DMS153 (cell line): Measurements from ENCODE around the gene RCC1.
A peak's percentile ranks its signal among the peaks of the same experiment; 100 is the strongest.
"Not testable (repeated sequence)": the region's sequence is repeated elsewhere in the genome, so short reads cannot be mapped to it uniquely, and the experiment has no call there.

ENCODE experiments used
- DNase-seq: peaks from one replicate; lab custom pipeline; 2025; lab: John Stamatoyannopoulos, UW

Gene RCC1, protein sequence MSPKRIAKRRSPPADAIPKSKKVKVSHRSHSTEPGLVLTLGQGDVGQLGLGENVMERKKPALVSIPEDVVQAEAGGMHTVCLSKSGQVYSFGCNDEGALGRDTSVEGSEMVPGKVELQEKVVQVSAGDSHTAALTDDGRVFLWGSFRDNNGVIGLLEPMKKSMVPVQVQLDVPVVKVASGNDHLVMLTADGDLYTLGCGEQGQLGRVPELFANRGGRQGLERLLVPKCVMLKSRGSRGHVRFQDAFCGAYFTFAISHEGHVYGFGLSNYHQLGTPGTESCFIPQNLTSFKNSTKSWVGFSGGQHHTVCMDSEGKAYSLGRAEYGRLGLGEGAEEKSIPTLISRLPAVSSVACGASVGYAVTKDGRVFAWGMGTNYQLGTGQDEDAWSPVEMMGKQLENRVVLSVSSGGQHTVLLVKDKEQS

DNA sequence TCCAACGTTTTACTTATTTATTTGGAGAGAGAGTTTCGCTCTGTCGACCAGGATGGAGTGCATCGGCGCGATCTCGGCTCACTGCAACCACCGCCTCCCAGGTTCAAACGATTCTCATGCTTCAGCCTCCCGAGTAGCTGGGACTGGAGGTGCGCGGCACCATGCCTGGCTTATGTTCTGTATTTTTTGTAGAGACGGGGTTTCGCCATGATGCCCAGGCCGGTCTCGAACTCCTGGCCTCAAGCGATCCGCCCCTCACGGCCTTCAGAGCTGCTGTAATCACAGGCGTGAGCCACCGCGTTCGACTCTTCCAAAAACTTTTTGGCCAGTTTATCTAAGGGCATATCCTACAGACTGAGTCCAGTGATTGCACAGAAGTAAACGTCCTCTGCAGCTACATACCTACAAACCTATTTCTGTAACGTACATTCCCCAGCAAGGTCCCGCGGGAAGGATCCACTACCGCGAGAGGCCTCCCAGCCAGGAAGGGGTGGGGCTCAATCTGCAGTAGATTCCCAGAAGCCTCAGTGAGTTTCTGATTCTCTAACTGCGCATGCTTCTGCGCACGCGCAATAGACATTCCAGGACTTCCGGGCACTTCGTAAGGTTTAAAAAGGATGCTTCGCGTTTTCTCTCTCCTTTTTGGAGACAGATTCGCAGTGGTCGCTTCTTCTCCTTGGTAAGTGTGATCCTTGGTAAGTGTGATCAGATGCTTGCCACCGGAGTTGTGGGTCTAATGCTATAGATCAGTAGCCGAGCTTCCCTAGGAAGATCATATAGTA lies at the start of gene RCC1:
Gene RCC1, plus strand, starts transcription at position 638 of the 782 bp plus-strand sequence. CDS start 23,824 bp downstream, outside the sequence.
- DNase-seq: peak; percentile 100

DNA sequence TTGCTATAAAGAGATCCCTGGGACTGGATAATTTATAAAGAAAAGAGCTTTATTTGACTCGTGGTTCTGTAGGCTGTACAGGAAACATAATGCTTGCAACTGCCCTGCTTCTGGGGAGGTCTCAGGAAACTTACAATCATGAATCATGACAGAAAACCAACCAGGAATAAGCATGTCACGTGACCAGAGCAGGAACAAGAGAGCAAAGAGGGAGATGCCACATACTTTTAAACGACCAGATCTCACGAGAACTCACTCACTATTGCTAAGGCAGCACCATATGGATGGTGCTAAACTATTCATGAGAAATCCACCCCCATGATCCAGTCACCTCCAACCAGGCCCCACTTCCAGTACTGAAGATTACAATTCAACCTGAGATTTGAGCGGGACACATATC lies 49.8 kb upstream of the RCC1 start:
- no peak for DNase-seq

DNA sequence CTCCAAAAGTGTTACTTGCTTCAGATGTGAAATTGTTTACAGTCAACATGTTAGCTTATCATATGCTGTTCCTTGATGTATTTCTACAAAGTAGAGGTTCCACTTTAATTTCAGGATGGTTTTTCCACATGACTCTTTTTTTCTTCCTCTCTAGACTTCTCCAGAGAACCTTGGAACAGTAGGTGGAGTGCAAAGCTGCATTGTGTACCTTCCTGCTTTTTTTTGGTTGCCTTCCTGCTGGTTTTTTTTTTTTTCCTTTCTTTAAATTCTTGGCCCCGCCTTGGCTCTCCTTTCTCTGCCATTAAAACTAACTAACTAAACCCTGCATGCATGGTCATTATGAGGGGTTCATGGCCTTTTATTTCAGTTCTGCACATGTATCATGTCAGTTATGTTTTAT lies 48.2 kb upstream of the RCC1 start:
- DNase-seq: no peak

- no peak for DNase-seq
Observed at GRCh38 chr1:28458237-28459228, 47.3 kb upstream of the RCC1 start.

DNA sequence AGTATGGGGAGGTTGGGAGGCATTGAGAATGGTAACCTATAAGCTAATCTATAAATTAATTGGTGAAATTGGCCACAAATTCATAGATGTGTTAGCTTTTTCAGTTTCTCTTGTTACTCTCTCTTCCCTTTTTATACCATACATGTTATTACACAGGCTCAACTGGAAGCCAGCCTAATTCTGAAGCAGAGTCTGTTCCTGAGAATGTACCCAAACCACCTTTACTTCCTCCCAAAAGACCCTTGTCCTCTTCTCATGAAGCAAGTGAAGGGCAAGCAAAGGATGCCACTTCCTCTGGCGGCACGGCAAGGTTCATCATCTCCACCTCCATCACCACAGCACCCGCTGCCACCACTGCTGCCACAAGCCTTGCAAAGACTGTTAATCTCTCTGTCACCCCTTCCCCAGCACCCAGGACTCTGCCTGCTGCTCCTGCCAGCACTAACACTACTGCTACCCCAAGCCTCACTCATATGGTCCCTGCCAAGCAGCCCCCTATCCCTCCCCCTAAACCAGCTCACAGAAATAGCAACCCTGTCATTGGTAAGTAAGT lies 39.5 kb upstream of the RCC1 start:
- DNase-seq: no peak

- no peak for DNase-seq
Observed at GRCh38 chr1:28470146-28470545, 35.7 kb upstream of the RCC1 start.

GRCh38 chr1:28479497-28479896 lies 26.3 kb upstream of the RCC1 start:
- DNase-seq: not testable (repeated sequence)

DNA sequence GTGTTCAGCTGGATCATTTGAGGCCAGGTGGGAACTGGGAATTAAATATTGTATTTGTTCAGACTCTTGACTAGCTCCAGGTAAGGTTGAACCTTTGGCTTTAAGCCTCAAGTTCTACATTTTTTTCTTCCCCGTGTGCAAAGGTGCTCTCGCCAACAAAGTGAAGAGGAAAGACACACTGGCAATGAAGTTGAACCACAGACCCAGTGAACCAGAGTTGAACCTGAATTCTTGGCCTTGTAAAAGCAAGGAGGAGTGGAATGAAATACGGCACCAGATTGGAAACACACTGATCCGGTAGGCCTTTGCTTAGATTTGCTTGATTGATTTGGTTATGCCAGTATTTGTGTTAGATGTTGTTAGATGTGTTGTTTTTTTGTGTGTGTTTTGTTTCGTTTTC lies 25.5 kb upstream of the RCC1 start:
- DNase-seq: no peak

DNA sequence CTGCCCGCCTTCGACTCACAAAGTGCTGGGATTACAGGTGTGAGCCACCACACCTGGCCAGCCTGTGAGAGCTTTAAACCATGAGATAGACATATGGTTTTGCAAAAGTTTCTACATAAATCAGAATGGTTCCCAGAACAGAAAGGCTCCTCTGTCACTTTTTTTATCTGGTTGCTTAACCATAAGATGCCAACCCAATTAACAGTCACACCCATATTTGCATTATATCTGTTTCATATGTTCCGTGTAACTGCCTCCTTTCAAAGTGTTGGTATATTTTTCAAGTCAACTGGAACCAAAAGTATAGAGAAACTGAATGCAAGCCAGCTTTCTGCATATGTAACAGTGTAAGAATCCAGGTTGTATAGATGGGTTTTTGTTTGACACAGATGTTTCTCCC lies 23.7 kb upstream of the RCC1 start:
- DNase-seq: no peak

DNA sequence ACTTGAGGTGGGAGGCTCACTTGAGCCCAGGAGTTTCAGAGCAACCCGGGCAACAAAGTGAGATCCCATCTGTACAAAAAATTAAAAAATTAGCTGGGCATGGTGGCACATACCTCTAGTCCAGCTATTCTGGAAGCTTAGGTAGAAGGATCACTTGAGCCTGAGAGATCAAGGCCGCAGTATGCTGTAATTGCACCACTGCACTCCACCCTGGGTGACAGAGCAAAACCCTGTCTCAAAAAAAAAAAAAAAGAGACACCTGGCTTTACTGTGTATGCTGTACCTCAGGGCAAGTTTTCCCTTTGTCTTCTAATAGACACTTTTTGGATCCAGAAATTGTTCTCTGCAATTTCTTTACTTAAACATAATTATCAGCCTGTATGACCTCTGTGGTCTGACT lies 23.1 kb upstream of the RCC1 start:
- no peak for DNase-seq

DNA sequence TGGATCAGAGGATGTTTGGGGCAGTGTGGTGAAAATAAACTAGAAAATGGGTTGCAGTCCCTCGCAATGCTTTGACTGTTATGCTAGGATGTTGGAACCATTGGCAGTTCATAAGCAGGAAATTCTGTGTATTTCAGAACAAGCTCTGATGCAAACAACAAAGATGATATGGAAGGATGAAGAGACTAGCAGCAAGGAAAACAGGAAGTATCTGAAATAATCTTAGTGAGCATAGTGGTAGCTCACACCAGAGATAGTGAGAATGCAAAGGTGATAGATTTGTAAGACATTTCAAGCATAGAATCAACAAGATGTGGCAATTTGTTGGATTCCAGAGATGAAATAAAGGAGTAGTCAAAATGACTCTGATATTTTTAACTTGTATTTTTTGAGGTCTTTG lies 11.1 kb upstream of the RCC1 start:
- no peak for DNase-seq

DNA sequence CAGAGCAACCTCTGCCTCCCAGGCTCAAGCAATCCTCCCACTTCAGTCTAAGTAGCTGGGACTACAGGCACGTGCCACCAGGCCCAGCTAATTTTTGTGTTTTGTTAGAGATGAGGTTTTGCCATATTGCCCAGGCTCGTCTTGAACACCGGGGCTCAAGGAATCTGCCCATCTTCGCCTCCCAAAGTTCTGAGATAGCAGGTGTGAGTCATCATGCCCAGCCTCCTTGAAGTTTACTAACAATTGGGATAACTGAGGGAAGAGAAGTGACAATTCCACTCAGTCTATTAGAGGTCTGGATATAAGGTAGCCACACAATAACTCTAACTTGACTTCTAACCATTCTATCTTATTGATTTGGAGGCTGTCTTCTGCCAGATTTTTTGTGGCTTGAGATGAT lies 6.3 kb upstream of the RCC1 start:
- no peak for DNase-seq

DNA sequence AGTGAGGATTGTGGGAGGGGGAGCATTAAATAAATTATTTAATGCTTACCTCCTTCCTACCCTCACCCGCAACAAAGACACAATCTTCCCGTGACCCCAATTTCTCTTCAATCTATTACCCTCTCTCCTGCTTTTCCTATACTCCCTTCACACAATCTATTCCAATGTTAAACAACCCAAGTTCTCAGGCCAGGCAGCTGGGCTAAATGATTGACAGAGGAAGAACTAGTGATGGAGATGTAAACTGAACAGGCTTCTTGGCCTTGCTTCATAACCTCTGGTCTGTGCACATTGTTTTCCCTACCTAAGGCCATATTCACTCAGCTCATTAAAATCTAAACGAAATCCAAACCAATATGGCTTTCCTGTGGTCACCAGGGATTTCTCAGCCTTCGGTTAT lies 3.9 kb upstream of the RCC1 start:
- DNase-seq: no peak

DNA sequence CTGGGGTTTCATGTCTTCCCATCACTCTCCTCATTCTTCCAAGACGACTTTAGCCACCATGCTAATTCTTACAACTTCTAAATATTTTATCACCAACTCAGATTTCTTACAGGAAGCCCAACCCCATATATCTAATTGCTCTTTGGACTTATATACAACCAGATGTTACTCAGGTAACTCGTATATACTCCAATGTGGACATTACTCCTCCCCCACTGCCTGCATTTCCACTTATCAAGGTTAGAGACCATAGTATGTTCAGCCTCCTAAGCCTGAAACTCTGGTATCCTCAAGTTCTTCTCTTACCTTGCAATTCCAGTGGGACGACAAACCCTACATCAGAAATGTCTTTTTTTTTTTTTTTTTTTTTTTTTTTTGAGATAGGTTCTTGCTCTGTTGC lies 2.7 kb upstream of the RCC1 start:
- DNase-seq: no peak

DNA sequence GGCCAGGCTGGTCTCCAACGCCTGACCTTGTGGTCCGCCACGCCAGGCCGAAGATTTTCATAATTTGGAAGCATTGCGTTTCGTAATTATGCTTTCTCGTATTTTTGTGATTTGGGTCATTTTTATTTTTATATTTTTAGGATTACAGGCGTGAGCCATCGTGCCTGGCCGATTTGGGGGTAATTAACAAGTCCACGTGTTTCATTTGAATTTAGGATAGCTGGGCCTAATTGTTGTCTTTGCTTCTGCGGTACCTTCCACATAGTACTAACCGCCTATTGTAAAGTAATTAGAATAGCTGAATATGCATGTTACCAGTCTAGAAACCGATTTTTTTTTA lies 1.0 kb downstream of the RCC1 start:
- no peak for DNase-seq

- no peak for DNase-seq
Observed at GRCh38 chr1:28507247-28507645, 1.4 kb downstream of the RCC1 start.

DNA sequence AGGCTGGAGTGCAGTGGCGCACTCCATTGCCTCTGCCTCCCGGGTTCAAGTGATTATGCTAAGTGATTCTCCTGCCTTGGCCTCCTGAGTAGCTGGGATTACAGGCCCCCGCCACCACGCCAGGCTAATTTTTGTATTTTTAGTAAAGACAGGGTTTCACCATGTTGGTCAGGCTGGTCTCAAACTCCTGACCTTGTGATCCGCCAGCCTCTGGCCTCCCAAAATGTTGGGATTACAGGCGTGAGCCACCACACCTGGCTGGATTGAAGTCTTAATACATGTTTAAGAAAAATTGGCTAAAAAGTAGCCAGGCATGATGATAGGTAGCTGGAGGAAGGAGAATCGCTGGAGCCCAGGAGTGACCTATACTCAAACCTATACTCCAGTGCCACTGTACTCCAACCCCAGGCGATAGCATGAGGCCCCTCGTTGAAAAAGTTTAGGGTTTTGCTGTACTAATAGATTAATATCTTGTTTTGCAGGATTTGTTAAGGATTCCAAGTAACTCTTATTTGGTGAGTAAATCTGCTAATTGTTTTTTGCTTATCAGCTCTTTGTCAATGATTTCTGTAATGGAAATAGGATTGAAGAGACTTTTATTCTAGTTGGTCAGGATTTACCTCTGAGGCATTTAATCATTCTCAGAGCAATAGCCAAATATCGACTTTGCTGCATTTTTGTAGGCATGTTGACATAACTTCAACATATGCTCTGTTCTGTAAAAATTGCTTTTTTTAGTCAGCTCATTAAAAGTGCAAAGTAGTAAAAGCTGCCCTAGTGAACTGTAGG lies 2.0 kb downstream of the RCC1 start:
- no peak for DNase-seq

- DNase-seq: no peak
Observed at GRCh38 chr1:28508435-28508754, 2.6 kb downstream of the RCC1 start.

GRCh38 chr1:28509705-28510272 lies 3.9 kb downstream of the RCC1 start:
- DNase-seq: no peak

DNA sequence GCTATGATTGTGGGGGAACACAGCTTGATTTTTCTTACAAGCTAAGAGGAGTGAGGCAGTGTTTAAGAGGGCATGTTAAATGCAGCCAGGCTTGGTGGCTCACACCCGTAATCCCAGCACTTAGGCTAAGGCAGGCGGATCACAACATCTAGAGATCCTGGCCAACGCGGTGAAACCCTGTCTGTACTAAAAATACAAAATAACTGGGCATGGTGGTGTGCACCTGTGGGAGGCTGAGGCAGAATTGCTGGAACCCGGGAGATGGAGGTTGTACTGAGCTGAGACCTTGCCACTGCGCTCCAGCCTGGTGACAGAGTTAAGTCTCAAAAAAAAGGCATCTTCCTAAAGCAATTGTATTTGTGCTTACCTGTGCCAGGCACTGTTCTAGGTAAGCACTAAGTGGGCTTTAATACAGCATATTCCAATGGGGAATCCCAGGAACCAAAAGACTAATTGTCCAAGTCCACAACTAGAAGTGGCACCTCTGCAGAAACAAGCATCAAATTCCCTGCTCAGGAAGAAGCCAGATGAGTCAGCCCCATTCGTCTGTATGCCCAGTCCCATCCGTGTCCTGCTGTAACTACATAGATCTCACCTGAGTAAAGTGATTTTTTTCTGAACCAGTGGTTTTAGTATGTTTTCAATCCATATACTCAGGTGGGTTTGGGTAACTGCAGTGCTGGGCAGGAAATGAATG lies 4.6 kb downstream of the RCC1 start:
- no peak for DNase-seq
